Measurements from ENCODE around the gene SV2B.

DNA sequence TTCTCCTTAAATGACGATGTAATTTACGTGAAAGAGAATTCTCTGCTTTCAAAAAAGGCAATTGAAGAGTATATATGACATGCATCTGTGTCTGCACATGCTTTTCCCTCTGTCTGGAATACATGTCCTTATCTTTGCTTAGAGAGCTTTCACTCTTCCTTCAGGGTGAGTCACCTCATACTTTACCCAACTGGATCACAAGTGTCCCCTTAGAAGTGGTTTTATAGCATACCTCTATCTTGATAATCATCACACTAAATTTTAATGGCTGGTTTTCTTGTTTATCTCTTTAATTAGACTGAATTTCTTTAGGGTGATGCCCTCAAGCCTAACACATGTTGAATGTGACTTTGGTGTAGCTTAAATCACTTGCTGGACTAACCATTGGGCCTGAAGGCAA lies 178.9 kb downstream of the SV2B start:
- no peak for TF ChIP-seq CTCF (conservative IDR thresholded peaks at IDR 0.05; ENCODE audit: low read depth, low read length)
- no peak for TF ChIP-seq EZH2 (IDR thresholded peaks at IDR 0.05; ENCODE audit: low read length, unreplicated experiment)
- no peak for TF ChIP-seq EZH2phosphoT487 (IDR thresholded peaks at IDR 0.05; ENCODE audit: borderline replicate concordance, low read length)
